ENCODE results near the gene HIRA. TPM values are rescaled to one million over a fixed set of nuclear protein-coding genes. Genes with fewer than 3 reads are reported as not detected.

HIRA gene
- total and polyA plus RNA-seq, 2 of the 8 experiments (the other 6 are each of a cell fraction or from before 2014, with no cell fraction given), result 34.9 to 67.2 TPM

DNA sequence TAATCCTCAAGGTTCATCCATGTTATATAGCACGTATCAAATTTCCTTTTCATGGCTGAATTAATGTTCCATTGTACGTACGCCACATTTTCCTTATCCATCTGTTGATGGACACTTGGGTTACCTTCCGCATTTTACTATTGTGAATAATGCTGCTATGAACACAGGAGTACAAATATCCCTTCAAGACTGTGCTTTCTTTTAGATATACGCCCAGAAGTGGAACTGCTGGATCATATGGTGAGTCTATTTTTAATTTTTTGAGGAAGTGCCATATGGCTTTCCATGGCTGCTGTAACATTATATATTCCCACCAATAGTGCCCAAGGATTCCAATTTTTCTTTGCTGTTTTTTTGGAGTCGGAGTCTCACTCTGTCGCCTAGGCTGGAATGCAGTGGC, 6.8 kb upstream of the HIRA start:
- Histone ChIP-seq H3K4me1 (replicated peaks in 1 of 4; ENCODE audit: control insufficient read depth in 3 of 4, insufficient read depth in 4 of 4, low read length in 3 of 4) (no peaks in the 10 kb centered on the region), H4K91ac (replicated peaks; ENCODE audit: insufficient read length, low read length) (no peak overlapping the region), H3K79me1 (ENCODE audit: low read depth, low read length) (peaks cover 4% of the 10 kb centered on the region), H2BK15ac (ENCODE audit: low read length) (no peak overlapping the region), H3K36me3 (ENCODE audit: control insufficient read depth in 2 of 4, insufficient read depth in 4 of 4, low read length in 3 of 4) (peaks cover 6 to 11% (median 9%) of the 10 kb centered on the region in 4 experiments; a peak in 5 of 8 replicates), H3K23ac (ENCODE audit: insufficient read length) (no peak overlapping the region), H3K9ac (replicated peaks in 1 of 4; ENCODE audit: extremely low read depth in 1 of 4, low read depth in 3 of 4, low read length in 3 of 4) (no peak overlapping the region), H3K27ac (ENCODE audit: low read depth, low read length) (no peak overlapping the region), H2BK5ac (ENCODE audit: low read depth, low read length) (no peak overlapping the region), H2AFZ (ENCODE audit: low read length) (no peak overlapping the region), H3K27me3 (replicated peaks in 1 of 4; ENCODE audit: control insufficient read depth in 3 of 4, extremely low read depth in 1 of 4, insufficient read depth in 3 of 4, low read length in 3 of 4) (no peaks in the 10 kb centered on the region), H4K5ac (ENCODE audit: insufficient read length, low read depth, low read length) (no peak overlapping the region), H2BK120ac (replicated peaks; ENCODE audit: low read depth, low read length) (no peak overlapping the region), H3K56ac (replicated peaks; ENCODE audit: insufficient read length, low read depth, low read length) (no peak overlapping the region), H3K14ac (ENCODE audit: insufficient read length) (no peak overlapping the region), H3K79me2 (ENCODE audit: control insufficient read depth in 1 of 2, insufficient read depth in 2 of 2, low read length in 2 of 2) (peaks cover 0 to 4% of the 10 kb centered on the region in 2 experiments; a peak in 2 of 4 replicates), H2BK20ac (ENCODE audit: low read length) (no peak overlapping the region), H3K9me3 (ENCODE audit: insufficient read depth in 2 of 2, low read depth in 1 of 2, low read length in 1 of 2) (no peaks in the 10 kb centered on the region), H4K8ac (ENCODE audit: extremely low read depth, insufficient read depth, low read length) (no peak overlapping the region), H3K4me3 (ENCODE audit: extremely low read depth in 1 of 4, insufficient read depth in 2 of 4, low read depth in 3 of 4, low read length in 4 of 4) (no peak overlapping the region), H3K23me2 (ENCODE audit: low read depth, low read length) (no peaks in the 10 kb centered on the region), H3K4ac (replicated peaks; ENCODE audit: insufficient read length, low read depth, low read length) (no peak overlapping the region), H4K20me1 (replicated peaks in 1 of 2; ENCODE audit: control insufficient read depth in 1 of 2, insufficient read depth in 2 of 2, low read length in 2 of 2) (peaks cover 5 to 11% of the 10 kb centered on the region in 2 experiments), H2BK12ac (ENCODE audit: low read depth, low read length) (no peak overlapping the region), H2AK5ac (ENCODE audit: low read depth, low read length) (no peak overlapping the region), H3K18ac (ENCODE audit: extremely low read depth, low read length) (no peak overlapping the region), H3K4me2 (ENCODE audit: insufficient read depth in 1 of 2, low read depth in 2 of 2, low read length in 2 of 2) (no peak overlapping the region)
- ChIA-PET POLR2A (ENCODE audit: partially characterized antibody) (interaction anchor here (0.6 to 1.1 kb wide), 5 partner anchors 13 to 621 kb away, joined by 3 read pairs; partner anchors contain the start of gene DGCR6), CTCF (ENCODE audit: partially characterized antibody) (no interaction called here)
- WGBS, 2 experiments (ENCODE audit: extremely low coverage in 1 of 2, insufficient coverage in 1 of 2, insufficient read length in 1 of 2, insufficient replicate concordance in 2 of 2, low coverage in 1 of 2, low lambda C conversion rate in 2 of 2, missing lambda C conversion rate in 1 of 2), result 84% methylated on average over 7 of the region's 7 CpGs; no CpG with 5 or more reads in 1 of the 2 experiments
- no peak for TF ChIP-seq SP1 (IDR thresholded peaks at IDR 0.05; ENCODE audit: low read depth, low read length)
- TF ChIP-seq POU5F1 (IDR thresholded peaks at IDR 0.05; ENCODE audit: low read depth, low read length), result no peak
- no peak for TF ChIP-seq RAD21 (IDR thresholded peaks at IDR 0.05 in 1 of 2, conservative IDR thresholded peaks at IDR 0.05 in 1 of 2; ENCODE audit: low read depth in 2 of 2, low read length in 2 of 2)
- TF ChIP-seq, protein P1, sequence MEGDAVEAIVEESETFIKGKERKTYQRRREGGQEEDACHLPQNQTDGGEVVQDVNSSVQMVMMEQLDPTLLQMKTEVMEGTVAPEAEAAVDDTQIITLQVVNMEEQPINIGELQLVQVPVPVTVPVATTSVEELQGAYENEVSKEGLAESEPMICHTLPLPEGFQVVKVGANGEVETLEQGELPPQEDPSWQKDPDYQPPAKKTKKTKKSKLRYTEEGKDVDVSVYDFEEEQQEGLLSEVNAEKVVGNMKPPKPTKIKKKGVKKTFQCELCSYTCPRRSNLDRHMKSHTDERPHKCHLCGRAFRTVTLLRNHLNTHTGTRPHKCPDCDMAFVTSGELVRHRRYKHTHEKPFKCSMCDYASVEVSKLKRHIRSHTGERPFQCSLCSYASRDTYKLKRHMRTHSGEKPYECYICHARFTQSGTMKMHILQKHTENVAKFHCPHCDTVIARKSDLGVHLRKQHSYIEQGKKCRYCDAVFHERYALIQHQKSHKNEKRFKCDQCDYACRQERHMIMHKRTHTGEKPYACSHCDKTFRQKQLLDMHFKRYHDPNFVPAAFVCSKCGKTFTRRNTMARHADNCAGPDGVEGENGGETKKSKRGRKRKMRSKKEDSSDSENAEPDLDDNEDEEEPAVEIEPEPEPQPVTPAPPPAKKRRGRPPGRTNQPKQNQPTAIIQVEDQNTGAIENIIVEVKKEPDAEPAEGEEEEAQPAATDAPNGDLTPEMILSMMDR (IDR thresholded peaks at IDR 0.05; ENCODE audit: control extremely low read depth in 1 of 3, insufficient read depth in 1 of 3, low read depth in 1 of 3, low read length in 3 of 3), result no peak
- no peak for TF ChIP-seq PHF8 (conservative IDR thresholded peaks at IDR 0.05; ENCODE audit: low read depth, low read length)
- no peak for TF ChIP-seq EP300 (IDR thresholded peaks at IDR 0.05; ENCODE audit: borderline replicate concordance in 1 of 2, low read depth in 2 of 2, low read length in 2 of 2)
- no peak for TF ChIP-seq HDAC2 (IDR thresholded peaks at IDR 0.05; ENCODE audit: borderline replicate concordance in 1 of 2, low read depth in 2 of 2, low read length in 2 of 2)
- TF ChIP-seq CTBP2 (IDR thresholded peaks at IDR 0.05; ENCODE audit: borderline replicate concordance, insufficient read depth, insufficient read length, low read length), result no peak
- no peak for TF ChIP-seq CHD2 (IDR thresholded peaks at IDR 0.05; ENCODE audit: low read length)
- no peak for TF ChIP-seq NRF1 (IDR thresholded peaks at IDR 0.05; ENCODE audit: low read depth, low read length)
- DNase-seq (ENCODE audit: low read depth in 1 of 2, low spot score in 2 of 2) (no peak), FAIRE-seq (no peak)
